ENCODE measurements around the gene ERCC4. TPM values are rescaled to one million over a fixed set of nuclear protein-coding genes. Genes with fewer than 3 reads are reported as not detected.

The ERCC4 gene
- polyA plus RNA-seq, 1 of the 3 experiments (the other 2 are of a cell fraction) = 1.8 TPM

- TF ChIP-seq ZBTB33 (IDR thresholded peaks at IDR 0.05; ENCODE audit: borderline replicate concordance, low read depth) (no peak), IRF3 (IDR thresholded peaks at IDR 0.05; ENCODE audit: low read depth, low read length) (no peak), USF2 (IDR thresholded peaks at IDR 0.05; ENCODE audit: borderline replicate concordance, low read depth, low read length) (no peak), RXRA (IDR thresholded peaks at IDR 0.05; ENCODE audit: borderline replicate concordance, low read depth) (no peak), RAD21 (IDR thresholded peaks at IDR 0.05; ENCODE audit: low read length) (no peak), PBX3 (IDR thresholded peaks at IDR 0.05) (no peak), NFIC (IDR thresholded peaks at IDR 0.05; ENCODE audit: borderline replicate concordance) (no peak), MEF2A (IDR thresholded peaks at IDR 0.05; ENCODE audit: borderline replicate concordance, low read depth) (no peak), FOXM1 (IDR thresholded peaks at IDR 0.05; ENCODE audit: low read depth) (no peak), POLR2AphosphoS5 (IDR thresholded peaks at IDR 0.05; ENCODE audit: low read depth, low read length) (no peak), TAF1 (IDR thresholded peaks at IDR 0.05; ENCODE audit: borderline replicate concordance, low read depth, low read length) (no peak)
These were observed 16.2 kb downstream of the ERCC4 start (continued) for GRCh38 chr16:13936155-13936554.

GRCh38 chr16:13936596-13937081, 16.7 kb downstream of the ERCC4 start:
- H3K4me2 ChIP-seq = no peak overlapping the region
- no peaks in the 10 kb centered on the region for H3K9me2 ChIP-seq
- no peak for DNase-seq
- no peaks in the 10 kb centered on the region for H3K27me3 ChIP-seq (ENCODE audit: insufficient read depth)
- ChIA-PET CTCF (interaction anchor here (0.6 to 5.6 kb wide), 7 partner anchors 13 to 1534 kb away, joined by 3 to 29 read pairs (median 4); partner anchors contain the start of gene ERCC4), POLR2A (interaction anchor here (0.6 to 0.7 kb wide), 2 partner anchors 73 to 301 kb away, joined by 3 to 4 read pairs; no protein-coding TSS in a partner anchor)
- no peak overlapping the region for H3K9ac ChIP-seq
- TF ChIP-seq TCF12 (IDR thresholded peaks at IDR 0.05) (no peak), TAF1 (IDR thresholded peaks at IDR 0.05; ENCODE audit: borderline replicate concordance, low read depth, low read length) (no peak), TEAD4 (IDR thresholded peaks at IDR 0.05; ENCODE audit: borderline replicate concordance, insufficient read depth) (no peak), USF1 (IDR thresholded peaks at IDR 0.05; ENCODE audit: borderline replicate concordance, low read depth) (no peak; the same call in 1 of the 2 replicates), PBX3 (IDR thresholded peaks at IDR 0.05) (no peak), RAD21 (IDR thresholded peaks at IDR 0.05; ENCODE audit: low read length) (no peak), IRF3 (IDR thresholded peaks at IDR 0.05; ENCODE audit: low read depth, low read length) (no peak), NRF1 (IDR thresholded peaks at IDR 0.05; ENCODE audit: low read depth, low read length) (no peak)
- no peaks in the 10 kb centered on the region for H3K9me3 ChIP-seq
- no peak overlapping the region for H3K27ac ChIP-seq (ENCODE audit: low read depth in 2 of 2, low read length in 1 of 2)
- no peaks in the 10 kb centered on the region for H3K79me2 ChIP-seq (ENCODE audit: insufficient read depth)
- no peak overlapping the region for H3K4me3 ChIP-seq (ENCODE audit: low read depth in 2 of 2, low read length in 1 of 2)
- no peak overlapping the region for H2AFZ ChIP-seq (ENCODE audit: low read depth)
- WGBS (ENCODE audit: low lambda C conversion rate) = 44% methylated on average over 3 of the region's 3 CpGs
- peaks cover 0 to 8% of the 10 kb centered on the region in 2 experiments; a peak in 2 of 4 replicates for H3K4me1 ChIP-seq (ENCODE audit: control insufficient read depth in 1 of 2, insufficient read depth in 2 of 2, low read depth in 1 of 2, low read length in 1 of 2)
- peaks cover 4% of the 10 kb centered on the region for H3F3A ChIP-seq (replicated peaks; ENCODE audit: insufficient read depth)
- no peaks in the 10 kb centered on the region for H4K20me1 ChIP-seq (ENCODE audit: insufficient read depth)
- H3K36me3 ChIP-seq (replicated peaks in 1 of 2; ENCODE audit: control insufficient read depth in 1 of 2, insufficient read depth in 2 of 2, low read length in 1 of 2) = peaks cover 41 to 57% of the 10 kb centered on the region in 2 experiments

All from SK-N-SH (cell line).